GM19035 (cell line): Measurements from ENCODE around the gene TOR4A.

Source experiments
- ATAC-seq: cut with Tn5 transposase; IDR thresholded peaks from one replicate; pipeline ENCODE4 v1.9.1; 2021; ENCODE audit not compliant: unreplicated experiment

TOR4A gene

GRCh38 chr9:137331929-137332328 is 54.4 kb downstream of the TOR4A start:
- ATAC-seq = no peak
